ENCODE data around the gene POLR2C.

The POLR2C gene

GRCh38 chr16:57501492-57501891 is 39.0 kb downstream of the POLR2C start:
- TF ChIP-seq CTCF (IDR thresholded peaks at IDR 0.05; ENCODE audit: borderline replicate concordance, control extremely low read depth, extremely low read depth, insufficient read depth, missing control alignments) = no peak
- DNase-seq (ENCODE audit: low spot score) = no peak
- in situ Hi-C loops (cut with MboI; ENCODE audit: low sequenced_read_pairs, unreplicated experiment) = no loop called here

- no peak for DNase-seq (ENCODE audit: low spot score)
- in situ Hi-C loops (cut with MboI; ENCODE audit: low sequenced_read_pairs, unreplicated experiment) = no loop called here
- no peak for TF ChIP-seq CTCF (IDR thresholded peaks at IDR 0.05; ENCODE audit: borderline replicate concordance, control extremely low read depth, extremely low read depth, insufficient read depth, missing control alignments)
Observed at GRCh38 chr16:57502048-57502775, 39.7 kb downstream of the POLR2C start.

GRCh38 chr16:57503366-57503765 is 40.9 kb downstream of the POLR2C start:
- in situ Hi-C loops (cut with MboI; ENCODE audit: low sequenced_read_pairs, unreplicated experiment) = no loop called here
- no peak for TF ChIP-seq CTCF (IDR thresholded peaks at IDR 0.05; ENCODE audit: borderline replicate concordance, control extremely low read depth, extremely low read depth, insufficient read depth, missing control alignments)
- DNase-seq (ENCODE audit: low spot score) = no peak

- TF ChIP-seq CTCF (IDR thresholded peaks at IDR 0.05; ENCODE audit: borderline replicate concordance, control extremely low read depth, extremely low read depth, insufficient read depth, missing control alignments) = no peak
- in situ Hi-C loops (cut with MboI; ENCODE audit: low sequenced_read_pairs, unreplicated experiment) = no loop called here
- no peak for DNase-seq (ENCODE audit: low spot score)
Observed at GRCh38 chr16:57504001-57504400, 41.5 kb downstream of the POLR2C start.

DNA sequence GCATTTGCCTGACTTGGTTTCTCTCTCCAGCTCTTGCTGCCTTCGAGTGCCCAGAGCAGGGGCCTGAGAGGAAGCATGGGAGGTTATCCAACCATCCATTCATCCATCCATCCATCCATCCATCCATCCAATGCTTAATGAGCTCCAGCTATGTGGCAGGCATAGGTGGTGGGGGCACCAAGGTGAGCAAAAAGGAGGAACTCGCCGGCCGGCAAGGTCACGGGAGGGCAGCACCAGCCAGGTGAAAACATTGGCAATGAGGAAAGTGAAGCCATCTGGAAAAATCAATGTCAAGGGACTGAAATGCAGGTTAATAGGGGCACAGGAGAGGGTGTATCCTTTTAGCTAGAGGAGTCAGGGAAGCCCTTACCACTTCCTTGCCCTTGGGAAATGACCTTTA is 42.0 kb downstream of the POLR2C start:
- no peak for DNase-seq (ENCODE audit: low spot score)
- in situ Hi-C loops (cut with MboI; ENCODE audit: low sequenced_read_pairs, unreplicated experiment) = no loop called here
- TF ChIP-seq CTCF (IDR thresholded peaks at IDR 0.05; ENCODE audit: borderline replicate concordance, control extremely low read depth, extremely low read depth, insufficient read depth, missing control alignments) = no peak

GRCh38 chr16:57505169-57505568 is 42.7 kb downstream of the POLR2C start:
- no peak for DNase-seq (ENCODE audit: low spot score)
- TF ChIP-seq CTCF (IDR thresholded peaks at IDR 0.05; ENCODE audit: borderline replicate concordance, control extremely low read depth, extremely low read depth, insufficient read depth, missing control alignments) = no peak
- in situ Hi-C loops (cut with MboI; ENCODE audit: low sequenced_read_pairs, unreplicated experiment) = no loop called here
